Eye (tissue), 1 donor: ENCODE results near the gene ARHGEF9.
A peak's percentile ranks its signal among the peaks of the same experiment; 100 is the strongest.
"Not testable (repeated sequence)": the region's sequence is repeated elsewhere in the genome, so short reads cannot be mapped to it uniquely, and the experiment has no call there.

Experiments
- DNase-seq: peaks from one replicate; pipeline ENCODE4 v3.0.0-alpha.2; 2015

The ARHGEF9 gene

DNA sequence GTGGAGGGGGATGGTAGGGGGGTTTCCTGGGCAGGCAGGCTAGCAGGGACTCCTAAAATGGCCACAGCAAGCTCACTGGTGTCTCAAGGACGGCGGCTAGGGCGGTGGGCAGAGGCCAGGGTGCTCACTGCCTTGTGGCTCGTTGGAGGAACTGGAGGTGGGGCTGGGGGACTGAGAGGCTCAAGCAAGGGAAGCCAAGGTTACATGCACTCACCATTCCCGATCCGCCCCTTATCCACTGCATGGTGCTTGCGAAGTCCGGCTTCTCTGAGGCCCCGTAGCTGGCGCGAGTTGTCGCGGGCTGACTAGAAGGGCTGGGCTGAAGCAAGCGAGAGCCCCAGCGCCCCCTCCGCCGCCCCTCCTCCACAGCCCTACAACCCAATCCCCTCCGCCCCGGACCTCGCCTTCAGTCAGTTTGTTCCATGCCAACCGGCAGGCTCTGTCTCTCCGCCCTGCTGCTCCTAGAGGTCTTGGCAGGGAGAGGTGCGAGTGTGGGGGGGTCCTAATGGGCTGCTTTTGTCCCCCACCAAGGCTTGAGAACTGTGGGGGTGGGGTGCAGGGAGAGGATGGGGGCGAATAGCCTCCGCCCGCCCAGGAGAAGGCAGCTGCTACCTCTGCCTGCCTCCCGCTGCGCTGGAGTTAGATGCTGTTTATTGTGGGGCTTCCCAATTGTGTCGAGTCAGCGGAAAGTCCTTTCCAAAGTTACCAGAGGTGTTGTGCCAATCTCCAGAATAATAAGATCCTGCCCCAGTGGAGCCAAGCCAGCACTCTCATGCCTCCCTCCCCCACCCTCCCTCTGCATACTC, at the start of gene ARHGEF9:
TSS of gene ARHGEF9 (minus strand) at position 313 of the 806 bp plus-strand sequence. CDS start at position 244, 69 bp downstream.
- peak; percentile 85 for DNase-seq

DNA sequence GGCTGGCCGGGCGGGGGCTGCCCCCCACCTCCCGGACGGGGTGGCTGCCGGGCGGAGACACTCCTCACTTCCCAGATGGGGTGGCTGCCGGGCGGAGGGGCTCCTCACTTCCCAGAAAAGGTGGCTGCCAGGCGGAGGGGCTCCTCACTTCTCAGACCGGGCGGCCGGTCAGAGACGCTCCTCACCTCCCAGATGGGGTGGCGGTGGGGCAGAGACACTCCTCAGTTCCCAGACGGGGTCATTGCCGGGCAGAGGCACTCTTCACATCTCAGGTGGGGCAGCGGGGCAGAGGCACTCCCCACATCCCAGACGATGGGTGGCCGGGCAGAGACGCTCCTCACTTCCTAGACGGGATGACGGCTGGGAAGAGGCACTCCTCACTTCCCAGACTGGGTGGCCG, 40.4 kb upstream of the ARHGEF9 start:
- not testable (repeated sequence) for DNase-seq

DNA sequence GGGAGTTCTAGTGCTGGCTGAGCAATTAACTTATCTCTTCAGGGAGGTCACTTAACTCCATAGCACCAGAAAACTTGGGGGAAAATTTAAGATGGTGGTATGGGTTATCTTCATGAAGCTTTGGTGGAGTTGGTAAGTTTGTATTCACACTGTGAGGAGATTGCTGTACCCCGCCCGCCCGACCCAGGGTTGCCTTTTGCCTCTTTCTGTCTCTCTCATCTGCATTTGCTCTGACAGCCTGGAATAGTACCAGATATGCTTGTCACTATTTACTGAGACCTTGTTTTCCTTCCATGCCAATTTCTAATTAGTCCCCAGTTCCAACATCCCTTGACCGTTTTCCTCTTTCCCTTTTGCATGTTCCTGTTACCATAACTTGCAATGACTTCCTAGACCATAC, 33.1 kb upstream of the ARHGEF9 start:
- no peak for DNase-seq

- no peak for DNase-seq
Measured at GRCh38 chrX:63817696-63818095, 32.7 kb upstream of the ARHGEF9 start.

GRCh38 chrX:63812823-63813222, 27.8 kb upstream of the ARHGEF9 start:
- DNase-seq, result no peak

GRCh38 chrX:63810746-63811145, 25.7 kb upstream of the ARHGEF9 start:
- no peak for DNase-seq

DNA sequence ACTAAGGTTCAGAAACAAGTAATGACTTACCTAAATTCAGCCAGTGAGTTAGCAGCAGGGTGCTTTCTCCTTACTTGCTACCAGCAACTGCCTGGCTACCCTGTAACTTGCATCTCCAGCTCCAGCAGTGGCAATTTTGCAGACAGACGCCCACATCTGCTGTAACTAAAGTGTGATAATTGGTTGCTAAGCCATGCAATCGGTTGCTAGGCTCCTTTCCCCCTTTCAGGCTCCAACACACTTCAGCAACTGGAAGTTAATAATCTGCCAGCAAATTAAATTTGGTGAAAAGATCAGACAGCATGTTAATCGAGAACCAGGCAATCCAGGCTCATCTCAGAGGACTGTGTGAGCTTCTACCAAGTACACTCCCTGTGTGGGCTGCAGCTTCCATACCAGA, 24.2 kb upstream of the ARHGEF9 start:
- DNase-seq, result peak; percentile 12

- DNase-seq, result not testable (repeated sequence)
Measured at GRCh38 chrX:63795406-63795805, 10.4 kb upstream of the ARHGEF9 start.

DNA sequence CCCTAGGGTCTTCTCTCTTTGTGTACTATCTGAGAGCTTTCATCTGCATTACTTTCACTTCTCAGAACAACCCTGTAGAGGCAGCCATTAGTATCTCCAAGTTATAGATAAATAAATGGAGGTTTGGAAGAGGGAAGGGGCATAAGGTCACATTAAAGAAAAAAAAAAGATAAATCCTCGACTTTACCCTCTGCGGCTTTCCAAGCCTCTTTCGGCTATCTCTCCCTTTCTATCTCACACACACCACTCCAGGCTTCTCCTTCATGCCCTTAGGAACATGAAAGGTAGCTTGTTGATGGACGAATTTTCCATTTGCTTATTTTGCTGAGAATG, 660 bp upstream of the ARHGEF9 start:
- no peak for DNase-seq

DNA sequence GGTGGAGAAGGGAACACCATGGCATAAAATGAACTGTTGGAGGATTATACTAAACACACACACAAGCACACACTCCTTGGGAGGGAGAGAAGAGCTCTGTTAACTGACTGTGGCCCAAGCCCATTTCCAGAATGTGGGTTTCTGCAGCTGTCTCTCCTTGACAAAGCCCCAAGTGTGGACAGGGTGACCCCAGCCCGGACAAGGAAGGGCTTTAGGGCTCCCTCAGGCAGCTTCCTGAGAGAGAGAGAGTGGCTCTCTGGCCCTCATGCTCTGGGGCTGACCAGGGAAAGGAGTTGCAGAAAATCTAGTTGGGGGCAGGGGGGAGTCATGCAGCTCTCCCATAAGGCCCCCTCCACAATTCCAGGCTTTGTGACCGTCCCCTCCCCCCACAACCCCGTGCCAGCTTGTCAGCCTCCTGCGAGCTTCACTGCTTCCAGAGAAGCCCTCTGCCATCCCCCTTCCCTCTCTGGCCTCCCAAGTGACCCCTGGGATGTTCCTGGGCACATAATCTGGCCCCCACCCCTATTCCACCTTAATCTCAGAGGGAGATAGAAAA, 590 bp downstream of the ARHGEF9 start:
- DNase-seq, result peak; percentile 44

- no peak for DNase-seq
Measured at GRCh38 chrX:63782515-63782914, 2.5 kb downstream of the ARHGEF9 start.

DNA sequence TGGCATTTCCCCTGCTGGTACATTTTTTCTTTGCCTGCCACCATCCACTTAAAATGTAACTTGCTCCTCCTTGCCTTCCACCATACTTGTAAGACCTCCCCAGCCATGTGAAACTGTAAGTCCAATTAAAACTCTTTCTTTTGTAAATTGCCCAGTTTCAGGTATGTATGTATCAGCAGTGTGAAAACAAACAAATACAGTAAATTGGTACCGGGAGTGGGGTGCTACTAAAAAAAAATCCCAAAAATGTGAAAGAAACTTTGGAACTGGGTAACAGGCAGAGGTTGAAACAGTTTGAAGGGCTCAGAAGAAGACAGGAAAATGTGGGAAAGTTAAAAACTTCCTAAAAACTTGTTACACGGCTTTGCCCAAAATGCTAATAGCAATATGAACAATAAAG, 16.3 kb downstream of the ARHGEF9 start:
- DNase-seq, result no peak

DNA sequence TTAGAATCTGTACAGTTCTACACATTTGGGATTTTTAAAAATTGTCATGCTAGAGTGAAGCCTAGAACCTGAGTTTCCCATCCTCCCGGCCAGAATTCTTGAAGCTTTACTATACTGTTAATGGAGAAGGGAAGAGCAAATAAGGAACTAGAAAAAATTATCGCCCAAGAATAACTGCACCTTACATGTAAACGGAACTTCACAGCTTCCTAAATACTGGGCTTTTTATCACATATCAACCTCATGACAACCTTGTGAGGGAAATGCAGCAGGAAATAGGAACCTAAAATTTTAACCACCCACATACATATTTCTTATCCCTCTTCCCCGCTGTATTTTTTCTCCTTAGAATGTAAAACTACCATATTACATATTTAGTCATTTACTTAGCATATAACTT, 19.3 kb downstream of the ARHGEF9 start:
- DNase-seq, result no peak

GRCh38 chrX:63764946-63765345, 20.1 kb downstream of the ARHGEF9 start:
- no peak for DNase-seq

DNA sequence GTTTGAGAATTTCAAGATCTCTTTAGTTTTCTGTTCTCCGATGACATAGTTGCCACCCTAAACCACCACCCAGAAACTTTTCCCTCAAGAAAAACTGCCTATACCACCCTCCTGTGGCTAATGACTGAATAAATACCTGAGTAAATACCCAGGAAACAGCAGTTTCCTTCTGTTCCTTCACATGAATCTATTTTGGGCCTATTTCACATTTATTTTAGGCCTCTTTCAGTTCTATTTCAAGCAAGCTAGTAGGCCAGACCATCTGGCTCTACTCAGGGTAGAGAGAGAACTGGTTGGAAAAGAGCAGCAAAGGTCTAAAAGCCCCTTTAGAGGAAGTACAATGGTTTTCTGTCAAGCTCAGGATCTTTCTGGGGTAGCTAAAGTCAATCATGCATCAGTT, 23.4 kb downstream of the ARHGEF9 start:
- DNase-seq, result no peak

DNA sequence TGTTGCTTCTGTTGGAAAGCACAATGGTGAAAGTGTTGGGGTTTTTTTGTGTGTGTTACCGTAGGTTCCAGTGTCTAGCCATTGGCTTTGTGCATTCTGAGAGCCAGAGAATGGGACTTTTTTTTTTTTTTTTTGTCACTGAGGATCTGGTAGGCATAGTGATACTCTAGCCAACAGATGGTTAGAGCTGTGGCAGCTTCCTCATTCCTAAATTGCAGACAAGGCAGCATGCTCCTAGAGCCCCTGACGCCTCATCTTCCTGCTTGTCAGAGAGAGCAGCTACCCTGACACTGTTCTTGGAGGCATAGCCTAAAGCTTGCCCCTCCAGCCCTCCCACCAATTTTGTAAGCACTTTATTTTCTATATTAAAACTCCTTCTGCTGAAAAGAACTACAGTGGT, 27.0 kb downstream of the ARHGEF9 start:
- no peak for DNase-seq

GRCh38 chrX:63755892-63756291, 29.1 kb downstream of the ARHGEF9 start:
- DNase-seq, result no peak

GRCh38 chrX:63754860-63755579, 30.0 kb downstream of the ARHGEF9 start:
- DNase-seq, result peak; percentile 93

GRCh38 chrX:63754136-63754859, 30.7 kb downstream of the ARHGEF9 start:
- peak; percentile 55 for DNase-seq

GRCh38 chrX:63751481-63751880, 33.5 kb downstream of the ARHGEF9 start:
- peak; percentile 17 for DNase-seq

GRCh38 chrX:63750811-63751210, 34.2 kb downstream of the ARHGEF9 start:
- DNase-seq, result peak; percentile 50

GRCh38 chrX:63747331-63747730, 37.7 kb downstream of the ARHGEF9 start:
- peak; percentile 11 for DNase-seq

- no peak for DNase-seq
Measured at GRCh38 chrX:63746715-63747114, 38.3 kb downstream of the ARHGEF9 start.
